Nephron (organoid): ENCODE measurements around the gene USP27X.

Experiments used
- H3K27ac Mint-ChIP-seq, 3 experiments: 2 replicates each; pipeline ENCODE4 v1.8.0; 2020; ENCODE audit warnings: mixed read lengths in 3 of 3, mild to moderate bottlenecking in 2 of 3, moderate library complexity in 1 of 3
- H3K27me3 Mint-ChIP-seq: 2 replicates; pipeline ENCODE4 v1.8.0; 2021; ENCODE audit warnings: low read depth, mild to moderate bottlenecking, moderate library complexity, mixed read lengths
- H3K36me3 Mint-ChIP-seq: 2 replicates; pipeline ENCODE4 v1.8.0; 2020; ENCODE audit warnings: low read depth, mixed read lengths
- H3K4me1 Mint-ChIP-seq: 2 replicates; pipeline ENCODE4 v1.8.0; 2020; ENCODE audit warnings: mixed read lengths
- H3K4me3 Mint-ChIP-seq, 3 experiments: 2 replicates each; pipeline ENCODE4 v1.8.0; 2020; ENCODE audit warnings: mild to moderate bottlenecking in 3 of 3, mixed read lengths in 3 of 3, moderate library complexity in 2 of 3
- H3K9me3 Mint-ChIP-seq: 2 replicates; pipeline ENCODE4 v1.8.0; 2020; ENCODE audit warnings: mixed read lengths
- TF ChIP-seq, protein P1 (sequence below), 3 experiments: fragments of 200-600 bp; sonication (generic); IDR thresholded peaks; one replicate each; pipeline ENCODE4 v1.5.0; 2021; ENCODE audit warnings: antibody characterized with exemption in 3 of 3; ENCODE audit not compliant: unreplicated experiment in 3 of 3

The USP27X gene

DNA sequence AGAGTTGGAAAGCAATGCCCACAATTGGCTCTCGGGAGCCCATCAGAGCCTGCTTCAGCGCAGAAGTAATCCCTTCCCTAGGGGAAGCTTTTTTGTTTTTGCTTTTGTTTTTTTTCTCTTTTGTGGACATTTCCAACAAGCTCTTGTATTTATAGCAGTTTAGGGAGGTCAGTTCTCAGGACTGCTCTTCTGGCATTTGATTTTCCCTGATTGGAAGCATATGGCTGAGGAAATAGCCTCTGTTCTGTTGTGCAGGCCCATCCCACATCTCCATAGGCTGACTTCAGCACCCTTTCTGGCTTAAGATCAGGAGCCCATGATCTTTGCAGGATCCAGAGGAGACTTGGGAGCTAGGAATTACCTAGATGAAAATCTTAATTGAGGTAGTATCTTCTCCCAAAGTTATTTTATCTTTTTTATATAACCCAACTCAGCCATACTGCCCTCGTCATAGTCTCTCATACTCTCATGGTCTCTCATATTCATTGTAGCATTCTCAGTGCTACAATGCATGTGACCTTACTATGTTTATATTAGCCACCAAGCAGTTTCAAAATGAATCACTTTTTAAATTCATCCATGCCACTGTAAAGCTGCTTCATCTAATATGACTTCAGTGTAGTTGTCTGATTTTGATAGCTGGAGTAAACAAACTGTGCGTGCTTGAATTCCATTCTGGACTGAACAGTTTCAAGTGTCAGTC, 33.4 kb upstream of the USP27X start:
- Mint-ChIP-seq H3K27ac (peak overlapping the region; percentile 63 to 93 (median 89)), H3K36me3 (no peaks in the 10 kb centered on the region), H3K4me3 (no peak overlapping the region), H3K27me3 (no peaks in the 10 kb centered on the region), H3K4me1 (peaks cover 21% of the 10 kb centered on the region), H3K9me3 (peaks cover 6% of the 10 kb centered on the region)
- TF ChIP-seq, protein P1, sequence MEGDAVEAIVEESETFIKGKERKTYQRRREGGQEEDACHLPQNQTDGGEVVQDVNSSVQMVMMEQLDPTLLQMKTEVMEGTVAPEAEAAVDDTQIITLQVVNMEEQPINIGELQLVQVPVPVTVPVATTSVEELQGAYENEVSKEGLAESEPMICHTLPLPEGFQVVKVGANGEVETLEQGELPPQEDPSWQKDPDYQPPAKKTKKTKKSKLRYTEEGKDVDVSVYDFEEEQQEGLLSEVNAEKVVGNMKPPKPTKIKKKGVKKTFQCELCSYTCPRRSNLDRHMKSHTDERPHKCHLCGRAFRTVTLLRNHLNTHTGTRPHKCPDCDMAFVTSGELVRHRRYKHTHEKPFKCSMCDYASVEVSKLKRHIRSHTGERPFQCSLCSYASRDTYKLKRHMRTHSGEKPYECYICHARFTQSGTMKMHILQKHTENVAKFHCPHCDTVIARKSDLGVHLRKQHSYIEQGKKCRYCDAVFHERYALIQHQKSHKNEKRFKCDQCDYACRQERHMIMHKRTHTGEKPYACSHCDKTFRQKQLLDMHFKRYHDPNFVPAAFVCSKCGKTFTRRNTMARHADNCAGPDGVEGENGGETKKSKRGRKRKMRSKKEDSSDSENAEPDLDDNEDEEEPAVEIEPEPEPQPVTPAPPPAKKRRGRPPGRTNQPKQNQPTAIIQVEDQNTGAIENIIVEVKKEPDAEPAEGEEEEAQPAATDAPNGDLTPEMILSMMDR (IDR thresholded peaks at IDR 0.05; ENCODE audit: unreplicated experiment in 3 of 3): no peak

- no peak overlapping the region for H3K4me3 Mint-ChIP-seq
- TF ChIP-seq, protein P1 (IDR thresholded peaks at IDR 0.05; ENCODE audit: unreplicated experiment in 3 of 3): no peak
- H3K36me3 Mint-ChIP-seq: no peaks in the 10 kb centered on the region
- H3K27me3 Mint-ChIP-seq: no peaks in the 10 kb centered on the region
- H3K27ac Mint-ChIP-seq: peak overlapping the region; percentile 63 to 93 (median 89)
- peaks cover 21% of the 10 kb centered on the region for H3K4me1 Mint-ChIP-seq
- H3K9me3 Mint-ChIP-seq: peaks cover 6% of the 10 kb centered on the region
Observed at GRCh38 chrX:49846522-49846921, 32.8 kb upstream of the USP27X start.

DNA sequence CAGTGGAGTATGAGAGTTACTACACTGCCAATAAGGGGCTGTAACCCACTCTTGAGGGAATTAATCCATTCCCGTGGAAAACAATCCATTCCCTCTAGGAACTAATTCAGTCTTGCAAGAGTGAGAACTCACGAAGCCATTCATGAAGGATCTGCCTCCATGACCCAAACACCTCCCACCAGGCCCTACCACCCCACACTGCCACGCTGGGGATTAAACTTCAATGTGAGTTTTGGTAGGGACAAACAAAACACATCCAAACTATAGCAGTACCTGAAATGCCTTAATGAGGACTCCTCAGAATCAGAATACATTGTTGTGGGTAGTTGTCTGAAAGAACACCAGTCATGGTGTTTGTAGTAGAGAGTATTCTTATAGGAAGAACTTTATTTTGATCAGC, 31.0 kb upstream of the USP27X start:
- H3K9me3 Mint-ChIP-seq: peaks cover 6% of the 10 kb centered on the region
- no peaks in the 10 kb centered on the region for H3K36me3 Mint-ChIP-seq
- peaks cover 4% of the 10 kb centered on the region for H3K27me3 Mint-ChIP-seq
- TF ChIP-seq, protein P1 (IDR thresholded peaks at IDR 0.05; ENCODE audit: unreplicated experiment in 3 of 3): no peak
- H3K27ac Mint-ChIP-seq: no peak overlapping the region
- H3K4me1 Mint-ChIP-seq: peaks cover 21% of the 10 kb centered on the region
- H3K4me3 Mint-ChIP-seq: no peak overlapping the region

DNA sequence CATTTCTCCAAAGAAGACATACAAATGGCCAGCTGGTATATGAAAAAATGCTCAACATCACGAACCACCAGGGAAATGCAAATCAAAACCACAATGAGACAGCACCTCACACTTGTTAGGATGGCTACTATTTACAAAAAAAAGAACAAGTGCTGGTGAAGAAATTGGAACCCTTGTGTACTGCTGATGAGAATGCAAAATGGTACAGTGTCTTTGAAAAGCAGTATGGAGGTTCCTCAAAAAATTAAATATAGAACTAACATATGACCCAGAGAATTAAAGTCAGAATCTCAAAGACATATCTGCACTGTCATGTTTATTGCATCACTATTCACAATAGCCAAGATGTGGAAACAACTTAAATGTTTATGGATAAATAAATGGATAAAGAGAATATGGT, 29.3 kb upstream of the USP27X start:
- Mint-ChIP-seq H3K4me1 (peaks cover 16% of the 10 kb centered on the region), H3K36me3 (no peaks in the 10 kb centered on the region), H3K27ac (no peak overlapping the region), H3K9me3 (peaks cover 9% of the 10 kb centered on the region), H3K27me3 (peaks cover 4% of the 10 kb centered on the region), H3K4me3 (no peak overlapping the region)
- TF ChIP-seq, protein P1 (IDR thresholded peaks at IDR 0.05; ENCODE audit: unreplicated experiment in 3 of 3): no peak

DNA sequence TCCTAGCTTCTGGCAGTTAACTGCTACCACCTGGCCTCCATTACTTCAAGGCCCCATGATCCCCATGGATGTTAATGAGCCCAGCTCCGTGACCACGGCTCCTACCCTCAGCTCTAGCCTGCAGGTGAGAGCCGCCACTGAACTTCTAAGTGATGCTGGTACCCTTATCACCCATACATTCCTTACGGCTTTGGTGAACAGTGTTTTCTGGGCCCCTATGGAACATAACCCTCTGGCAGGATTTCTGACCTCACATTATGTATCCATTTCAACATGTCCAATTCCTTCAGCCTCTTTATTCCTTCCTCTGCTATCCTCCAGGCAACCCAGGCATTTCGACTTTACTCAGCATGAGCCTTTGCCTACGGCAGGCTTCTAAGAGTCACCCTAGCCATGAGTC, 25.6 kb upstream of the USP27X start:
- H3K4me3 Mint-ChIP-seq: no peak overlapping the region
- no peaks in the 10 kb centered on the region for H3K36me3 Mint-ChIP-seq
- peaks cover 8% of the 10 kb centered on the region for H3K27me3 Mint-ChIP-seq
- no peak overlapping the region for H3K27ac Mint-ChIP-seq
- H3K9me3 Mint-ChIP-seq: peaks cover 10% of the 10 kb centered on the region
- H3K4me1 Mint-ChIP-seq: no peaks in the 10 kb centered on the region
- TF ChIP-seq, protein P1 (IDR thresholded peaks at IDR 0.05; ENCODE audit: unreplicated experiment in 3 of 3): no peak

DNA sequence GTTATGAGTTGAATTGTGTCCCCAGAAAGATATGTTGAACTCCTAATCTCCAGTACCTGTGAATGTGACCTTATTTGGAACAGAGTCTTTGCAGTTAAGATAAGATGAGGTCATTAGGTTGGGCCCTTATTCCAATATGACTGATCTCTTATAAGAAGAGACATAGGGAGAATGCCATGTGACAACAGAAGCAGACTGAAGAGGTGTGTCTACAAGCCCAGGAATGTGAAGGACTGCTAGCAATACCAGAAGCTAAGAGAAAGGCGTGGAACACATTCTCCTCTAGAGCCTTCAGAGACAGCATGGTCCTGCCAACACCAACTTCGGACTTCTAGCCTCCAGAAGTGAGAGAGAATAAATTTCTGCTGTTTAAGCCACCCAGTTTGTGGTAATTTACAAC, 22.5 kb upstream of the USP27X start:
- peaks cover 7% of the 10 kb centered on the region for H3K9me3 Mint-ChIP-seq
- TF ChIP-seq, protein P1 (IDR thresholded peaks at IDR 0.05; ENCODE audit: unreplicated experiment in 3 of 3): no peak
- H3K27ac Mint-ChIP-seq: no peak overlapping the region
- H3K36me3 Mint-ChIP-seq: no peaks in the 10 kb centered on the region
- H3K4me1 Mint-ChIP-seq: no peaks in the 10 kb centered on the region
- H3K27me3 Mint-ChIP-seq: peaks cover 6% of the 10 kb centered on the region
- H3K4me3 Mint-ChIP-seq: no peak overlapping the region
